Regular cardiac myocyte (primary cell): ENCODE results near the gene SLC25A11. TPM values are rescaled to one million over a fixed set of nuclear protein-coding genes. Genes with fewer than 3 reads are reported as not detected.

ENCODE experiments used
- total RNA-seq: library from RNA; depleted of rRNA; stranded (reverse); fragments of >200 nt; gene quantifications from 2 replicates; pipeline ENCODE4 v1.2.3, GENCODE V29; 2014

The SLC25A11 gene
- 50.2 and 74.0 TPM in 2 replicates for total RNA-seq

GRCh38 chr17:4939796-4940554 is at the start of gene SLC25A11, which contains the start of gene RNF167:
TSS of gene SLC25A11 (minus strand) at chr17:4940046. CDS start at chr17:4939910, 136 bp downstream.
TSS of gene RNF167 (plus strand) at chr17:4940268. CDS start at chr17:4940910, 642 bp downstream.

DNA sequence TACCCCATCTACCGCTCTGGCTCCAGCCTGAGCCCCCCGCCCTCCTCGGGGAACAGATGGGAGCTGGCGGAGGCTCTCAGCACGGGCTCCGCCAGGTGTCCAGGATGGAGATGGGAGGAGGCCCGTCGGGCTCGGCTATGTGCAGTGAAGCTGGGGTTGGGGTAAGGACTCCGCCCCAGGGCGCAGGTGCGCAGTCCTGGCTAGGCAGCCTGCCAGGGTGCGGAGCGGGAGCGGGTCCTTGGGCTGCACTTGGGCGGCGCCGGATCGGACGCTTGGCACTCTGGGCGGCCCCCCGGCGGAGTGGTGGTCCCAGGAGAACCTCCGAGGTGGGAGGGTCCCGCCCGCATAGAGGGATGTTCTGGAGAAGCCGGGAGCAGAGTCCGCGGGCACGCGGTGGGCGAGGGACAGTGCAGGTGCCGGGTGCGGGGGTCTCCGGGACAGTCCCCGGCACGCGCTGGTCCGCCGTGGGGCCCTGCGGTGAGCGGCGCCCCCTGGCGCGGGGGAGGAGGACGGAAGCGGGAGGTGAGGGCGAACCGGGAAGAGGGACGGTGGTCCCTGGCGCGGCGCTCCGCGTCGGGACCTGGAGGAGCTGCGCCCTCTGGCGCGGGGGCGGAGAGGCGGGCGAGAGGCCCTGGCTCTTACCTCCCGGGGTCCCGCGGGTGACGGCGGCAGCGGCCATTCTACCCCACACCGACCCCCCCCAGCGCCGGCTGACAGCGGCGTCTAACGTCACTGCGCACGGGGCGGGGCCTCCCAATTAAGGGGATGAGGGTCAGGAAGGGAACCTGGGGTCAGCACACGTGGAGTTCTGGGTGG is 47.3 kb upstream of the SLC25A11 start, which contains the start of gene CAMTA2:
Gene CAMTA2 (minus strand): TSS at position 725 of the 816 bp plus-strand sequence. CDS start 1,453 bp downstream, outside the sequence.

GRCh38 chr17:4967539-4968485 is 28.0 kb upstream of the SLC25A11 start, which contains the start of gene SPAG7:
TSS of gene SPAG7 (minus strand) at chr17:4967817. CDS start at chr17:4967804, 13 bp downstream.

DNA sequence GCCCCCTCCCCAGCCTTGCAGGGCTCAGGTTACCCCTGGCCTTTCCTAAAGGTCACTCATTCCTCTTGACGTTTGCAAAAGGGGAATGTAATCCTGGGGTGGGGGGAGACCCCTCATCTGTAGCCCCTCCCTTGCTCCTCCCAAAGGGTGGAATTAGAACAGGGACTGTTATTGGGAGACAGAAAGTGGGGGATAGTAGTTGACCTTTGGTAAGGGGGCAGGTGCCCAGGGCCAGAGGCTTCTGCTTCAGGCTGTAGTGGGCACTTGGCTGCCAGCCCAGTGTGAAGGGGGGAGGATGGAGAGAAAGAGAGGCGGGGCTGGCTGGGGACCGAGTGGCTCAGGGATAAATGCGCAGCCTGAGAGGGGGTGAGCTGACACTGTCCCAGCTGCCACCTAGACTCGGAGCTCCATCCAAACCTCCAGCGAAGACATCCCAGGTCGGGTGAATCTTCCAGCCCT is 10.9 kb upstream of the SLC25A11 start, which contains the start of gene ENO3:
Gene ENO3 (plus strand): TSS at position 374 of the 459 bp plus-strand sequence. CDS start 711 bp downstream, outside the sequence.

GRCh38 chr17:4948166-4948930 is 8.5 kb upstream of the SLC25A11 start, which contains the start of gene PFN1:
TSS of gene PFN1 (minus strand) at chr17:4948530. CDS start at chr17:4948394, 136 bp downstream.

DNA sequence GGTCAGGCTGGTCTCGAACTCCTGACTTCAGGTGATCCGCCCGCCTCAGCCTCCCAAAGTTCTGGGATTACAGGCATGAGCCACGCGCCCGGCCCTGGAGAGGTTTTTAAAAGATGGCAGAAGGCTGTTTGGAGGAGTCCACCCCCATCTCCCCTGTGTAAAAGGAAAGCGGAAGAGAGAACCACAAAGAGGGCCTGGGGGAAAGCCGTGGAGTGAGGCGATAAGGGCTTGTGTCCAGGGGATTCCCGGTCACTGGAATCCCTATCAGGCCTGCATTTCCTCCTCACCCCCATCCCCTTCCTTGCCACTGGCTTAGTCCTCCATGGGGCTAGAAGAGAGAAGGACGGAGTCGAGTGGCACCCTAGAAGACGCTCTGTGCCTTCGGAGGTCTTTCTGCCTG is 7.9 kb downstream of the SLC25A11 start, which contains the start of gene GP1BA:
Gene GP1BA (plus strand): TSS at position 315 of the 400 bp plus-strand sequence. CDS start 328 bp downstream, outside the sequence.

GRCh38 chr17:4903051-4903818 is 36.6 kb downstream of the SLC25A11 start, which contains the start of gene CHRNE:
TSS of gene CHRNE (minus strand) at chr17:4903098. CDS start at chr17:4903063, 35 bp downstream.

GRCh38 chr17:4899341-4900230 is 40.3 kb downstream of the SLC25A11 start, which contains the start of gene C17orf107:
TSS of gene C17orf107 (plus strand) at chr17:4899536. CDS start at chr17:4899763, 227 bp downstream.

Other genes starting within 250 kb of the SLC25A11 start
- 25.1 and 29.6 TPM in 2 replicates for gene PELP1, start 235.9 kb downstream of the SLC25A11 start, total RNA-seq
- 2.1 and 3.9 TPM in 2 replicates for gene ARRB2, start 229.4 kb downstream of the SLC25A11 start, total RNA-seq
- 11.7 and 12.7 TPM in 2 replicates for gene MED11, start 208.6 kb downstream of the SLC25A11 start, total RNA-seq
- under 0.01 TPM in 2 replicates for gene ZMYND15, start 200.2 kb downstream of the SLC25A11 start, total RNA-seq
- gene CXCL16, start 200.1 kb downstream of the SLC25A11 start, total RNA-seq, result 0.58 and 2.0 TPM in 2 replicates
- gene TM4SF5, start 168.2 kb downstream of the SLC25A11 start, total RNA-seq, result not detected in 2 replicates
- 0.38 TPM in 1 of 2 replicates, not detected in the other for gene VMO1, start 153.7 kb downstream of the SLC25A11 start, total RNA-seq
- gene GLTPD2, start 151.1 kb downstream of the SLC25A11 start, total RNA-seq, result 0.19 and 0.28 TPM in 2 replicates
- 95.3 and 252 TPM in 2 replicates for gene PSMB6, start 143.9 kb downstream of the SLC25A11 start, total RNA-seq
- 7.7 and 9.6 TPM in 2 replicates for gene PLD2, start 132.9 kb downstream of the SLC25A11 start, total RNA-seq
- gene MINK1, start 106.7 kb downstream of the SLC25A11 start, total RNA-seq, result 24.7 and 27.6 TPM in 2 replicates
- 2.5 and 5.9 TPM in 2 replicates for gene C17orf107, start 40.5 kb downstream of the SLC25A11 start, total RNA-seq
- gene CHRNE, start 36.9 kb downstream of the SLC25A11 start, total RNA-seq, result 0.19 and 0.56 TPM in 2 replicates
- not detected in 2 replicates for gene GP1BA, start 7.8 kb downstream of the SLC25A11 start, total RNA-seq
- gene RNF167, start 222 bp upstream of the SLC25A11 start, total RNA-seq, result 15.5 and 40.6 TPM in 2 replicates
- 295 and 524 TPM in 2 replicates for gene PFN1, start 8.5 kb upstream of the SLC25A11 start, total RNA-seq
- gene ENO3, start 11.1 kb upstream of the SLC25A11 start, total RNA-seq, result 3.4 and 3.5 TPM in 2 replicates
- gene SPAG7, start 27.8 kb upstream of the SLC25A11 start, total RNA-seq, result 35.0 and 63.8 TPM in 2 replicates
- 2.9 and 3.4 TPM in 2 replicates for gene CAMTA2, start 47.6 kb upstream of the SLC25A11 start, total RNA-seq
- gene INCA1, start 57.5 kb upstream of the SLC25A11 start, total RNA-seq, result 0.19 and 0.28 TPM in 2 replicates
- gene KIF1C, start 57.9 kb upstream of the SLC25A11 start, total RNA-seq, result 67.7 and 90.5 TPM in 2 replicates
- 0.28 TPM in 1 of 2 replicates, not detected in the other for gene SLC52A1, start 95.4 kb upstream of the SLC25A11 start, total RNA-seq
- gene ZFP3, start 138.4 kb upstream of the SLC25A11 start, total RNA-seq, result 1.7 and 2.0 TPM in 2 replicates
- 6.3 and 6.5 TPM in 2 replicates for gene ZNF232, start 171.8 kb upstream of the SLC25A11 start, total RNA-seq
- gene USP6, start 176.0 kb upstream of the SLC25A11 start, total RNA-seq, result under 0.01 TPM in 1 of 2 replicates, not detected in the other